GM04504 (cell line): ENCODE measurements around the gene TNFRSF18.

ENCODE experiments used
- DNase-seq: peaks from one replicate; pipeline ENCODE4 v3.0.0-alpha.2; 2012; ENCODE audit warnings: low read depth

The TNFRSF18 gene

GRCh38 chr1:1211541-1212441 is 5.4 kb upstream of the TNFRSF18 start:
- no peak for DNase-seq

DNA sequence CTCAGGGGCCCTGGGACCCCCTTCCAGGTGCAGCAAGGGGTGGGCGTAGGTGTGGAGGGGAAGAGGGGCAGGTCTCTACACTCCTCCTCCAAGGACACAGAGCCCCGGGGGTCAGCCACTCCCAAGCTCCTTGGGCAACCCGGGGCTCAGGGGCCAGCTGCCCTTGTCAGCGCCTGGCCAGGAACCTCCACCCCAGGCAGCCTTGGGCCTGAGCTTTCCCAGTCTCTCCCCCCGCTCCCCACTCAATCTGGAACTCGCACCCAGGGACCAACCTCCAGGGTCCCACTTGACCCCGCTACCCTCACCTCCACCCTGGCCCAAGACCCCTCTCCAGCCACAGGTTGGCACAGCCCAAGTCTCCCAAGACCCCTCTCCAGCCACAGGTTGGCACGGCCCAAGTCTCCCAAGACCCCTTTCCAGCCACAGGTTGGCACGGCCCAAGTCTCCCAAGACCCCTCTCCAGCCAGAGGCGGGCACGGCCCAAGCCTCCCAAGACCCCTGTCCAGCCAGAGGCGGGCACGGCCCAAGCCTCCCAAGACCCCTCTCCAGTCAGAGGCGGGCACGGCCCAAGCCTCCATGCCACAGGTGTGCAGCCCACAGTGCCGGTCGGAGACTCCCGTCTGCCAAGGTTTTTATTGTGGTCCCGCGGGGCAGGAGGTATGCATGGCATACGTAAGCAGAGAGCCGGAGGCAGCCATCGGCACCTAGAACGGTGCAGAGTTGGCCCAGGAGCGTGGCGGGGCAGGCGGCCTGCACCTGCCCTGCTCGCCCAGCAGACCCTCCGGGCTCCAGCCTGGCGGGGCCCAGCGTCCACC is 4.5 kb upstream of the TNFRSF18 start:
- DNase-seq, result no peak

GRCh38 chr1:1208713-1209433 is 2.5 kb upstream of the TNFRSF18 start:
- DNase-seq, result no peak

- DNase-seq, result no peak
Observed at GRCh38 chr1:1207571-1207892, 1.1 kb upstream of the TNFRSF18 start.

GRCh38 chr1:1206966-1207531 is 657 bp upstream of the TNFRSF18 start:
- no peak for DNase-seq

GRCh38 chr1:1205769-1206375 is 520 bp downstream of the TNFRSF18 start:
- DNase-seq, result no peak

- DNase-seq, result no peak
Observed at GRCh38 chr1:1204998-1205768, 1.2 kb downstream of the TNFRSF18 start.

GRCh38 chr1:1204425-1204920 is 1.9 kb downstream of the TNFRSF18 start:
- no peak for DNase-seq

GRCh38 chr1:1203561-1204424 is 2.6 kb downstream of the TNFRSF18 start:
- DNase-seq, result no peak

DNA sequence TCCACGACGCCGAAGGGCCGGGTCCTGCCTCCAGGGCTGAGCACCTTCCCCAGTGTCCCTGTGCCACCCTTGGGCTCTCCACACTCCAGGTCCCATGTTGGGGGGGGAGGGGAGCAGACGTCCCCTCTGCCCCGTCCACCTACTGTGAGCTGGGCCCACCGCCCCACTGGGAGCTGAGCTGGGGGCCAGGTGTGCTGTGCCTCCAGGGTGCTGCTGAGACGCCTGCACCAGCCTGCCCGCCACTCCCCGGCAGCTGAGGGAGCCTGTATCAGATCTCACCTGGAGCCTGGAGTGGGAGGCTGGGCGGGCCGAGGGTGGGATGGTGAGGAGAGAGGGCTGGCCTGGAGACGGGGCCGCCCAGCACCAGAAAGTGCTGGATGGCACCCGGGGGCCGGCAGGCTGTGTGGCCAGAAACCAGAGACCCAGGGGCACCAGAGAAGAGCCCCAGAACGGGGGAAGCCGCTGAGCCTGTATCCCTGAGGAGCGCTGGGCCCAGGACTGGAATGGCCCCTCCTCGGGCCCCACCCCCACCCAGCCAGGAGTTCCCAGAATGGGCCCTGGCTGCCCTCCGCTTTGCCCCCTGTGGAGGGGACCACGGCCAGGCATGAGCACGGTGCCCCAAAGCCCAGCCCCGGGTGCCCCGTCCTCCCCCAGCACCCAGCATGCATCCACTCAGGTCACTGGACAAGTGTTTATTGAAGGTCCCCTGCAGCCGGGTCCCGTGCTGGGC is 3.4 kb downstream of the TNFRSF18 start:
- DNase-seq, result no peak

DNA sequence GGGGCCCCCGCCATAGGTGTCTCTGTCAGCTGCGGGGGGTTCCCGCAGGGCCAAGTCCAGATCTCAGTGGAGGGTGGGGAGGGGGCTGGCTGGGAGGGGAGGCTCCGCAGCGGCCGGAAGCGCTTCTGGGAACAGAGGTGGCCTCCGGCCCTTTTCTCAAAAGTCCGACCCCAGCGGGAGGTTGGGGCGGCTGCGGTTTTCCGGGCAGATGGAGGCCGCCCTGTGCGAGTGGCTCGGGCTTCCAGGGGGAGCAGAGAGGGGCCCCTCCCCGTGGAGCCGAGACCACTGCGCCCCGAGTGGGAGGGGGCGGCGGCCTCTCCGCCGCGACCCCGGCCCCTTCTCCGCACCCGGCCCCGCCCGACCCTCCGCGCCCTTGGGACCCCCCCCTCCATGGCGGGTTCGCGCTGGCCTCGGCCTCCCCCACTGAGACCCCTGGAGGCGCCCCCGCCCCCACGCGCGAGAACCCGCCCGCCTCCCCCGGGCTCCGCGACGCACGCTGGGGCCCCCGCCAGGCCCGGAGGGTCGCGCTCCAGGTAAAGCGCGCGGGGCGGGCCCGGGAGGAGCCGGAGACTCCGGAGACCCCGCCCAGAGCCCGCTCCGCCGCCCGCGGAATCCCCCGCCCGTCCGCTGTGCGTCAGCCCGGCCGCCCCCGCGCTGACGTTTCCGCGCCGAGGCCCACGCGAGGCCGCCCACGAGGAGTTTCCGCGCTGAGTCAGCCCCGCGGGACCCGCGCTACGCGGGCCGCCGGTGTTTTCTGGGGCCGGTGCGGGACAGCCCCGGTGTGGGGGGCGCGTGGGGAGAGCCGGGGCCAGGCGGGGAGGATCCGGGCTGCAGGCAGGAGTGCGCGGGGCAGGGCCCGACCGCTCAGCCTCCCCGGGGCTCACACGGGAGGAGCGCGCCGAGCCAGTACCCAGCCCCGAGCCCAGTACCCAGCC is 5.2 kb downstream of the TNFRSF18 start:
- peak; percentile 14 for DNase-seq

- DNase-seq, result no peak
Observed at GRCh38 chr1:1199961-1200875, 6.2 kb downstream of the TNFRSF18 start.

DNA sequence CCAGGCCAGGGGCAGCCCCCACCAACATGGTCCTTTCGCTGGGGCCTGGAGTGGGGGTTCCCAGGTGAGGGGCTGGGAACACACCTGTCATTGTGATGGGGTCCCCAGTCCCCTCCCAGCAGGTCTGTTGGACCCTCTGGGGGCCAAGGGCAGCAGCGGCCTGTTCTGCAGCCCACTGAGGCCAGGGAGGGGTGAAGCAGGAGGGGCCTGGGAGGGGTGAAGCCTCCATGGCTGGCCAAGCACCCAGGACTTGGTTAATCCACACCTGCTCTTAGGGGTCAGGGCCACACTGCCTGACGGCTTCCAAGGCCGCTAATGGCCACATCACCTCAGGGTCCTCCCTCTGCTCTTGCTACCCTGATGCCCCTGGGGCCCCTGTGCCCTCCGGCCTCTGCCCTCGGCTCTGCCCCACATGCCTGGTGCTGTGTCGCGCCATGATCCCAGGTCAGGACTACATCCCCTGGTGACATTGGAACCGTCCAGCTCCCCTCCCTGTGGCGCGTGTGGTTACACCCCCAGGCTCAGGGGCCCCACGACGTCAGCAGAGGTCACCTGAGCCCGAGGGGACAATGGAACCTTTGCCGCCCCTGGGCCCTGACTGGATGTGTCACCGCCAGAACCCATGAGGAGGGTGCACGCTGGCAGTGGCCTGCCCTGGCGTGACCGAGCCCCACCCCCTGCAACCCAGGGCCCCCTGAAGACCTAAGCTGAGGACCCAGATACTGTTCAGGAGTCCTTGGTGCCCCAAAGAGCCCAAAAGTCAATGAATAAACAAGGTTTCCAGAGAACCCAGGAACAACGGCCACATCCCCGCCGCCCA is 7.0 kb downstream of the TNFRSF18 start:
- no peak for DNase-seq

GRCh38 chr1:1198423-1199140 is 7.8 kb downstream of the TNFRSF18 start:
- no peak for DNase-seq
